K562 (cell line): ENCODE results near the gene TGFBR3L. TPM values are rescaled to one million over a fixed set of nuclear protein-coding genes. Genes with fewer than 3 reads are reported as not detected.
A peak's percentile ranks its signal among the peaks of the same experiment; 100 is the strongest.

Experiments
- CHD2 ChIP-seq: IDR thresholded peaks from 2 replicates; pipeline ENCODE4 v1.6.1; 2011; ENCODE audit warnings: low read depth, low read length
- GABPB1 ChIP-seq: sonication (generic); formaldehyde crosslinking; IDR thresholded peaks from 2 replicates; pipeline ENCODE4 v1.8.0; 2022; ENCODE audit warnings: mild to moderate bottlenecking, missing genetic modification reagents
- HMG20B ChIP-seq: fragments of 250-450 bp; sonication (Bioruptor Pico); IDR thresholded peaks from 2 replicates; pipeline ENCODE4 v1.5.0; 2021; ENCODE audit warnings: mild to moderate bottlenecking
- HNRNPLL ChIP-seq: fragments of 200-400 bp; formaldehyde crosslinking; IDR thresholded peaks from 2 replicates; pipeline ENCODE4 v1.6.1; 2017; ENCODE audit warnings: low read length, low read depth, mild to moderate bottlenecking; ENCODE audit not compliant: poor library complexity, severe bottlenecking
- KLF13 ChIP-seq: fragments of 450-650 bp; IDR thresholded peaks from 2 replicates; pipeline ENCODE4 v1.6.1; 2016; ENCODE audit warnings: missing genetic modification characterization, low read depth, mild to moderate bottlenecking, missing compliant biosample characterization, moderate library complexity, borderline replicate concordance
- MEIS2 ChIP-seq: fragments of 450-650 bp; IDR thresholded peaks from 2 replicates; pipeline ENCODE4 v1.6.1; 2014; ENCODE audit warnings: mild to moderate bottlenecking; ENCODE audit not compliant: partially characterized antibody
- MTF1 ChIP-seq: fragments of 250-450 bp; sonication (Bioruptor Pico); IDR thresholded peaks from 2 replicates; pipeline ENCODE4 v1.9.0; 2021; ENCODE audit warnings: moderate library complexity, mild to moderate bottlenecking, inconsistent platforms, borderline replicate concordance
- PHF8 ChIP-seq: fragments of 200-600 bp; sonication (generic); IDR thresholded peaks from 2 replicates; pipeline ENCODE4 v1.6.1; 2012; ENCODE audit warnings: mixed run types, mild to moderate bottlenecking, inconsistent platforms, low read length, moderate library complexity, borderline replicate concordance
- SFPQ ChIP-seq: fragments of 200-400 bp; formaldehyde crosslinking; IDR thresholded peaks from 2 replicates; pipeline ENCODE4 v1.6.1; 2017; ENCODE audit warnings: mild to moderate bottlenecking, low read depth, low read length, moderate library complexity
- SIRT6 ChIP-seq: IDR thresholded peaks from one replicate; pipeline ENCODE4 v1.6.1; 2012; ENCODE audit warnings: low read depth, mild to moderate bottlenecking, control low read depth, inconsistent platforms, low read length, moderate library complexity
- SMARCA5 ChIP-seq: fragments of 450-650 bp; IDR thresholded peaks from 2 replicates; pipeline ENCODE4 v1.6.1; 2016
- SNRNP70 ChIP-seq: fragments of 200-400 bp; formaldehyde crosslinking; optimal IDR thresholded peaks from 2 replicates; pipeline ENCODE3; 2017; ENCODE audit warnings: low read depth, low read length
- TAF9B ChIP-seq: fragments of 450-650 bp; IDR thresholded peaks from 2 replicates; pipeline ENCODE4 v1.6.1; 2018; ENCODE audit warnings: mild to moderate bottlenecking; ENCODE audit not compliant: partially characterized antibody
- TBP ChIP-seq: optimal IDR thresholded peaks from 2 replicates; pipeline ENCODE3; 2011; ENCODE audit warnings: low read depth, low read length, improper control_type of control experiment
- ZEB2 ChIP-seq: fragments of 450-650 bp; IDR thresholded peaks from 2 replicates; pipeline ENCODE4 v1.6.1; 2016
- ZNF239 ChIP-seq: fragments of 250-450 bp; sonication (Bioruptor Pico); IDR thresholded peaks from 2 replicates; pipeline ENCODE4 v1.4.0; 2020; ENCODE audit warnings: mild to moderate bottlenecking
- ZNF263 ChIP-seq: sonication (generic); formaldehyde crosslinking; IDR thresholded peaks from 2 replicates; pipeline ENCODE4 v1.8.0; 2022; ENCODE audit warnings: mild to moderate bottlenecking, missing genetic modification reagents, borderline replicate concordance
- ZNF644 ChIP-seq: fragments of 200-800 bp; sonication (Bioruptor generic); IDR thresholded peaks from 2 replicates; pipeline ENCODE4 v1.6.1; 2016; ENCODE audit warnings: low read depth, missing genetic modification characterization, missing compliant biosample characterization
- ZNF75A ChIP-seq: fragments of 450-650 bp; formaldehyde crosslinking; IDR thresholded peaks from 2 replicates; pipeline ENCODE4 v1.4.0; 2020; ENCODE audit warnings: mild to moderate bottlenecking
- polyA plus RNA-seq, 8 experiments: library from polyadenylated mRNA; depleted of rRNA in 4 of 8; stranded (reverse) in 5 of 8; unstranded in 3 of 8; fragments of >200 nt; fragmentation: Nextera tagmentation in 2 of 8; fragmentation: Illumina TruSeq in 1 of 8; extraction: Ambion mirVana in 2 of 8; extraction: Trizol in 1 of 8; gene quantifications; 2 replicates each; pipeline versions ENCODE4 v1.2.1 to v1.2.3, GENCODE V29; 2011 to 2014; ENCODE audit warnings: inconsistent platforms in 1 of 8, missing spikeins in 1 of 8
- total RNA-seq, 7 experiments: library from RNA; depleted of rRNA in 6 of 7; stranded (reverse); fragments of >200 nt in 6 of 7; fragmentation: Illumina TruSeq in 2 of 7; extraction: Trizol in 2 of 7; gene quantifications; 2 replicates each; pipeline versions ENCODE4 v1.2.1 to v1.2.3, GENCODE V29; 2011 to 2021; ENCODE audit warnings: low replicate concordance in 1 of 7
- TF ChIP-seq, protein P1 (sequence below): sonication (generic); formaldehyde crosslinking; IDR thresholded peaks from 2 replicates; pipeline ENCODE4 v1.8.1; 2023; ENCODE audit warnings: mild to moderate bottlenecking, missing genetic modification reagents
- TF ChIP-seq, protein P2 (sequence below): fragments of 450-650 bp; IDR thresholded peaks from 2 replicates; pipeline ENCODE4 v1.6.1; 2017; ENCODE audit warnings: antibody characterized with exemption, mild to moderate bottlenecking

TGFBR3L gene
- total and polyA plus RNA-seq, 9 of the 15 experiments (the other 6 are each of a cell fraction or from before 2014, with no cell fraction given): not detected

DNA sequence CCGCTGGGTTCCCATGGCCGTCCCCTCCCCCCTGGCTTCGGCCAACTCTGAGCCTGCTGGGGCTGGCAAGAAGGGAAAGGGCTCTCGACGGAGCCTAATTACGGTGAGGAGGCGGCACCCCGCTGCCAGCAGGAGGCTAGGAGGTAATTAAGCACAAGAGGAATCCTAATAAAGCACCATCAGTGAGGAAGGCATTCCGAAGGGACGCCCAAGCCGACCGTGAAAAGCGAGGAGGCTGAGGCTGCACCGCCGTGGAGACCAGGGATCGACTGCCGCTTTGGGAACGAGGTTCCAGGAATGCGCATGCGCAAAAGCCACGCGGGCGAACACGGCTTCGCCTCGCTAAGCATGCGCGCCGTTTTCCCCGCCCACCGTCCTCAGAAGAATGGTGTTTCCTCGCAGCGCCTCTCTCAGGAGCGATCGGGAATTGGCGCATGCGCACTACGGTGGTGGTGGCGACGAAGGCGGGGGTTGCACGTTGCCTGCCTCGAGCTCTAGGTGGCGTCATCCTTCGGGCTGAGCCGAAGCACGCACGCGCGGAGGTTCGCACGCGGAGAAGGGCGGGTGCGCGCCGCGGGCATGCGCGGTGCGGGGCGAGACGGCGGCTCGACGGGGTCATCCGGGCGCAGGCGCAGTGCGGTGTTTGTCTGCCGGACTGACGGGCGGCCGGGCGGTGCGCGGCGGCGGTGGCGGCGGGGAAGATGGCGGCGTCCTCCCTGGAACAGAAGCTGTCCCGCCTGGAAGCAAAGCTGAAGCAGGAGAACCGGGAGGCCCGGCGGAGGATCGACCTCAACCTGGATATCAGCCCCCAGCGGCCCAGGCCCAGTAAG is 11.2 kb upstream of the TGFBR3L start, which contains the start of gene MAP2K7 (continued):
- TF ChIP-seq ZNF644 (tag) (no peak), SIRT6 (no peak), HMG20B (CRISPR knock-in tag) (no peak), KLF13 (tag) (peak; percentile 49; the same call in 1 of the 2 replicates), MTF1 (CRISPR knock-in tag) (no peak), PHF8 (peak; percentile 87; the same call in 1 of the 2 replicates), ZNF239 (no peak), SMARCA5 (no peak), ZNF75A (CRISPR knock-in tag) (no peak), TBP (peak; percentile 74), SFPQ (no peak), MEIS2 (peak; percentile 99), HNRNPLL (no peak), ZEB2 (no peak), ZNF263 (no peak), SNRNP70 (no peak), GABPB1 (CRISPR knock-in tag) (peak; percentile 50), TAF9B (peak; percentile 76), CHD2 (no peak)
- TF ChIP-seq, protein P1, sequence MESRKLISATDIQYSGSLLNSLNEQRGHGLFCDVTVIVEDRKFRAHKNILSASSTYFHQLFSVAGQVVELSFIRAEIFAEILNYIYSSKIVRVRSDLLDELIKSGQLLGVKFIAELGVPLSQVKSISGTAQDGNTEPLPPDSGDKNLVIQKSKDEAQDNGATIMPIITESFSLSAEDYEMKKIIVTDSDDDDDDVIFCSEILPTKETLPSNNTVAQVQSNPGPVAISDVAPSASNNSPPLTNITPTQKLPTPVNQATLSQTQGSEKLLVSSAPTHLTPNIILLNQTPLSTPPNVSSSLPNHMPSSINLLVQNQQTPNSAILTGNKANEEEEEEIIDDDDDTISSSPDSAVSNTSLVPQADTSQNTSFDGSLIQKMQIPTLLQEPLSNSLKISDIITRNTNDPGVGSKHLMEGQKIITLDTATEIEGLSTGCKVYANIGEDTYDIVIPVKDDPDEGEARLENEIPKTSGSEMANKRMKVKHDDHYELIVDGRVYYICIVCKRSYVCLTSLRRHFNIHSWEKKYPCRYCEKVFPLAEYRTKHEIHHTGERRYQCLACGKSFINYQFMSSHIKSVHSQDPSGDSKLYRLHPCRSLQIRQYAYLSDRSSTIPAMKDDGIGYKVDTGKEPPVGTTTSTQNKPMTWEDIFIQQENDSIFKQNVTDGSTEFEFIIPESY (CRISPR knock-in tag): peak; percentile 84
- TF ChIP-seq, protein P2, sequence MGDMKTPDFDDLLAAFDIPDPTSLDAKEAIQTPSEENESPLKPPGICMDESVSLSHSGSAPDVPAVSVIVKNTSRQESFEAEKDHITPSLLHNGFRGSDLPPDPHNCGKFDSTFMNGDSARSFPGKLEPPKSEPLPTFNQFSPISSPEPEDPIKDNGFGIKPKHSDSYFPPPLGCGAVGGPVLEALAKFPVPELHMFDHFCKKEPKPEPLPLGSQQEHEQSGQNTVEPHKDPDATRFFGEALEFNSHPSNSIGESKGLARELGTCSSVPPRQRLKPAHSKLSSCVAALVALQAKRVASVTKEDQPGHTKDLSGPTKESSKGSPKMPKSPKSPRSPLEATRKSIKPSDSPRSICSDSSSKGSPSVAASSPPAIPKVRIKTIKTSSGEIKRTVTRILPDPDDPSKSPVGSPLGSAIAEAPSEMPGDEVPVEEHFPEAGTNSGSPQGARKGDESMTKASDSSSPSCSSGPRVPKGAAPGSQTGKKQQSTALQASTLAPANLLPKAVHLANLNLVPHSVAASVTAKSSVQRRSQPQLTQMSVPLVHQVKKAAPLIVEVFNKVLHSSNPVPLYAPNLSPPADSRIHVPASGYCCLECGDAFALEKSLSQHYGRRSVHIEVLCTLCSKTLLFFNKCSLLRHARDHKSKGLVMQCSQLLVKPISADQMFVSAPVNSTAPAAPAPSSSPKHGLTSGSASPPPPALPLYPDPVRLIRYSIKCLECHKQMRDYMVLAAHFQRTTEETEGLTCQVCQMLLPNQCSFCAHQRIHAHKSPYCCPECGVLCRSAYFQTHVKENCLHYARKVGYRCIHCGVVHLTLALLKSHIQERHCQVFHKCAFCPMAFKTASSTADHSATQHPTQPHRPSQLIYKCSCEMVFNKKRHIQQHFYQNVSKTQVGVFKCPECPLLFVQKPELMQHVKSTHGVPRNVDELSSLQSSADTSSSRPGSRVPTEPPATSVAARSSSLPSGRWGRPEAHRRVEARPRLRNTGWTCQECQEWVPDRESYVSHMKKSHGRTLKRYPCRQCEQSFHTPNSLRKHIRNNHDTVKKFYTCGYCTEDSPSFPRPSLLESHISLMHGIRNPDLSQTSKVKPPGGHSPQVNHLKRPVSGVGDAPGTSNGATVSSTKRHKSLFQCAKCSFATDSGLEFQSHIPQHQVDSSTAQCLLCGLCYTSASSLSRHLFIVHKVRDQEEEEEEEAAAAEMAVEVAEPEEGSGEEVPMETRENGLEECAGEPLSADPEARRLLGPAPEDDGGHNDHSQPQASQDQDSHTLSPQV: no peak
